Upper lobe of right lung (tissue), 1 donor: Measurements from ENCODE around the gene ZC3HAV1L. TPM values are rescaled to one million over a fixed set of nuclear protein-coding genes. Genes with fewer than 3 reads are reported as not detected.
A peak's percentile ranks its signal among the peaks of the same experiment; 100 is the strongest.

ENCODE experiments used
- ATAC-seq: fragments of 200-7000 bp; cut with Tn5 transposase; one replicate; pipeline ENCODE4 v1.9.1; 2020; ENCODE audit warnings: mild to moderate bottlenecking, moderate library complexity
- DNase-seq: peaks from one replicate; pipeline ENCODE4 v3.0.0-alpha.2; 2020
- H3K27ac ChIP-seq: fragments of 200-600 bp; one replicate; pipeline ENCODE4 v1.8.0; 2022
- H3K27me3 ChIP-seq: fragments of 200-600 bp; one replicate; pipeline ENCODE4 v1.8.0; 2022; ENCODE audit warnings: mild to moderate bottlenecking
- H3K36me3 ChIP-seq: fragments of 200-600 bp; one replicate; pipeline ENCODE4 v1.8.0; 2022
- H3K4me1 ChIP-seq: fragments of 200-600 bp; one replicate; pipeline ENCODE4 v1.8.0; 2022
- H3K4me3 ChIP-seq: fragments of 200-600 bp; one replicate; pipeline ENCODE4 v1.8.0; 2022; ENCODE audit warnings: mild to moderate bottlenecking
- H3K9me3 ChIP-seq: fragments of 200-600 bp; one replicate; pipeline ENCODE4 v1.8.0; 2022
- CTCF ChIP-seq: fragments of 200-600 bp; IDR thresholded peaks from one replicate; pipeline ENCODE4 v1.8.0; 2022; ENCODE audit warnings: antibody characterized with exemption
- intact Hi-C: fragments of 100-400 bp; cut with DNase I; formaldehyde crosslinking; loops from one replicate; pipeline ENCODE4 v1.11.0; 2022
- total RNA-seq: library from RNA; stranded (reverse); fragmentation: NEBNext Ultra II Directional; extraction: Animal tissue kit (Norgen Biotek cat#: 25700); gene quantifications from one replicate; pipeline ENCODE4 v1.2.1, GENCODE V29; 2021
- donor health status: DM: no; HTN: yes; CAD: no; lungs with severe emphysema.

The ZC3HAV1L gene
- total RNA-seq, 1 donor from 2014 or later: 6.4 TPM

- intact Hi-C loops: no loop called here
- Histone ChIP-seq H3K4me1 (peaks cover 15% of the 10 kb centered on the region), H3K4me3 (no peak overlapping the region), H3K27ac (peak overlapping the region; percentile 32), H3K36me3 (peaks cover 51% of the 10 kb centered on the region), H3K9me3 (no peaks in the 10 kb centered on the region), H3K27me3 (no peaks in the 10 kb centered on the region)
- TF ChIP-seq CTCF: no peak
- DNase-seq: no peak
- peak; percentile 30 for ATAC-seq
These were observed 9.3 kb upstream of the ZC3HAV1L start for GRCh38 chr7:139044813-139045794.

- Histone ChIP-seq H3K4me1 (peaks cover 15% of the 10 kb centered on the region), H3K4me3 (no peak overlapping the region), H3K27ac (peak overlapping the region; percentile 32), H3K9me3 (no peaks in the 10 kb centered on the region), H3K27me3 (no peaks in the 10 kb centered on the region), H3K36me3 (peaks cover 41% of the 10 kb centered on the region)
- DNase-seq (no peak), ATAC-seq (peak; percentile 30)
- intact Hi-C loops: no loop called here
- no peak for TF ChIP-seq CTCF
These were observed 8.3 kb upstream of the ZC3HAV1L start for GRCh38 chr7:139043823-139044812.

GRCh38 chr7:139041378-139042085, 5.7 kb upstream of the ZC3HAV1L start:
- peaks cover 15% of the 10 kb centered on the region for H3K4me1 ChIP-seq
- H3K9me3 ChIP-seq: no peaks in the 10 kb centered on the region
- intact Hi-C loops: no loop called here
- no peaks in the 10 kb centered on the region for H3K27me3 ChIP-seq
- peaks cover 15% of the 10 kb centered on the region for H3K36me3 ChIP-seq
- TF ChIP-seq CTCF: no peak
- ATAC-seq: peak; percentile 13
- DNase-seq: no peak
- no peak overlapping the region for H3K27ac ChIP-seq
- no peak overlapping the region for H3K4me3 ChIP-seq

GRCh38 chr7:139038691-139039090, 2.8 kb upstream of the ZC3HAV1L start:
- H3K36me3 ChIP-seq: peaks cover under 1% of the 10 kb centered on the region
- TF ChIP-seq CTCF: no peak
- no peak overlapping the region for H3K27ac ChIP-seq
- H3K4me1 ChIP-seq: peaks cover under 1% of the 10 kb centered on the region
- intact Hi-C loops: no loop called here
- H3K4me3 ChIP-seq: no peak overlapping the region
- DNase-seq: no peak
- H3K9me3 ChIP-seq: no peaks in the 10 kb centered on the region
- ATAC-seq: no peak
- no peaks in the 10 kb centered on the region for H3K27me3 ChIP-seq

GRCh38 chr7:139036901-139037300, 1.1 kb upstream of the ZC3HAV1L start:
- H3K27ac ChIP-seq: no peak overlapping the region
- no peak for TF ChIP-seq CTCF
- H3K4me1 ChIP-seq: no peaks in the 10 kb centered on the region
- DNase-seq (no peak), ATAC-seq (no peak)
- H3K4me3 ChIP-seq: no peak overlapping the region
- no peaks in the 10 kb centered on the region for H3K36me3 ChIP-seq
- H3K27me3 ChIP-seq: no peaks in the 10 kb centered on the region
- intact Hi-C loops: no loop called here
- H3K9me3 ChIP-seq: no peaks in the 10 kb centered on the region
